Stomach (tissue), 9 donors: ENCODE measurements around the gene SH3RF2. TPM values are rescaled to one million over a fixed set of nuclear protein-coding genes. Genes with fewer than 3 reads are reported as not detected.

Experiments used
- DNase-seq, 2 donors: peaks; one replicate each; pipeline versions ENCODE4 v3.0.0 to v3.0.0-alpha.2; 2013 to 2019
- H3K27ac ChIP-seq, 5 donors: fragments of 200-600 bp in 4 of 5; sonication (generic) in 4 of 5; one replicate each; pipeline ENCODE4 v1.5.1; 2013 to 2019; ENCODE audit warnings: mild to moderate bottlenecking in 1 of 5, moderate library complexity in 1 of 5
- H3K27me3 ChIP-seq, 3 donors: fragments of 200-600 bp; sonication (generic); one replicate each; pipeline ENCODE4 v1.5.1; 2017 to 2019; ENCODE audit warnings: mixed run types in 1 of 3
- H3K36me3 ChIP-seq, 4 donors: fragments of 200-600 bp; sonication (generic); 1 replicate in 3 of 4; 2 replicates in 1 of 4; pipeline ENCODE4 v1.5.1; 2016 to 2019
- H3K4me1 ChIP-seq, 4 donors: fragments of 200-600 bp; sonication (generic); one replicate each; pipeline ENCODE4 v1.5.1; 2016 to 2019
- H3K4me3 ChIP-seq, 4 donors: fragments of 200-600 bp; sonication (generic) in 3 of 4; one replicate each; pipeline ENCODE4 v1.5.1; 2016 to 2019; ENCODE audit warnings: mild to moderate bottlenecking in 1 of 4
- H3K9me3 ChIP-seq, 4 donors: fragments of 200-600 bp; sonication (generic); one replicate each; pipeline ENCODE4 v1.5.1; 2016 to 2019
- CTCF ChIP-seq, 7 experiments: fragments of 450-650 bp in 4 of 7; fragments of 200-600 bp in 3 of 7; sonication (generic) in 3 of 7; IDR thresholded peaks; one replicate each; pipeline ENCODE4 v1.5.1; 2016 to 2019; ENCODE audit warnings: antibody characterized with exemption in 7 of 7, control low read depth in 2 of 7, mild to moderate bottlenecking in 1 of 7
- EP300 ChIP-seq: sonication (generic); formaldehyde crosslinking; IDR thresholded peaks from one replicate; pipeline ENCODE4 v1.6.1; 2017; ENCODE audit warnings: antibody characterized with exemption
- POLR2A ChIP-seq, 4 donors: fragments of 450-650 bp; IDR thresholded peaks; one replicate each; pipeline ENCODE4 v1.6.1; 2016; ENCODE audit warnings: antibody characterized with exemption in 4 of 4, control low read depth in 2 of 4, mild to moderate bottlenecking in 1 of 4, moderate library complexity in 1 of 4
- POLR2AphosphoS5 ChIP-seq, 3 donors: sonication (generic); formaldehyde crosslinking; IDR thresholded peaks; one replicate each; pipeline ENCODE4 v1.6.1; 2016; ENCODE audit warnings: antibody characterized with exemption in 3 of 3
- WGBS, 5 donors: extraction: QIAGEN DNeasy Blood & Tissue Kit in 3 of 5; methylation state at CpG; one replicate each; pipeline versions ENCODE4 v1.1.5 to v1.1.7; 2013 to 2018; 5-methylcytosine and 5-hydroxymethylcytosine counted together
- intact Hi-C: fragments of 100-400 bp; cut with DNase I; formaldehyde crosslinking; loops from one replicate; pipeline ENCODE4 v1.15.1; 2023; ENCODE audit warnings: low total_unique reads
- polyA plus RNA-seq, 3 donors: library from polyadenylated mRNA; stranded (reverse); fragments of 200-250 nt; gene quantifications; one replicate each; pipeline ENCODE4 v1.2.3, GENCODE V29; 2013
- total RNA-seq, 5 donors: library from RNA; depleted of rRNA; stranded (reverse); fragments of >200 nt; gene quantifications; one replicate each; pipeline versions ENCODE4 v1.1.0 to v1.2.3, GENCODE V29; 2014 to 2016
- donor health status: healthy with polysubstance abuse.
- donor health status: Bipolar disorder and iron deficiency.
- donor health status: healthy.

Gene SH3RF2
- total and polyA plus RNA-seq, 8 donors: 20.8 to 62.0 (median 40.7) TPM

- H3K4me1 ChIP-seq: peaks cover 0 to 25% (median 9%) of the 10 kb centered on the region in 4 donors
- H3K9me3 ChIP-seq: no peaks in the 10 kb centered on the region
- intact Hi-C loops: no loop called here
- DNase-seq: no peak
- H3K27ac ChIP-seq: peak overlapping the region in 1 of 5 donors; percentile 26
- H3K4me3 ChIP-seq: no peak overlapping the region
- TF ChIP-seq POLR2A (IDR thresholded peaks at IDR 0.05): no peak
- no peak for TF ChIP-seq EP300
- TF ChIP-seq POLR2AphosphoS5 (IDR thresholded peaks at IDR 0.05): no peak
- TF ChIP-seq CTCF (IDR thresholded peaks at IDR 0.05): no peak
- H3K36me3 ChIP-seq: no peaks in the 10 kb centered on the region
- 52 to 63% (median 59%) methylated on average over 4 of the region's 4 CpGs for WGBS, 5 donors
- H3K27me3 ChIP-seq: no peaks in the 10 kb centered on the region
Measured at GRCh38 chr5:145965804-145966203, 29.4 kb downstream of the SH3RF2 start.

- intact Hi-C loops: no loop called here
- no peaks in the 10 kb centered on the region for H3K9me3 ChIP-seq
- no peak overlapping the region for H3K4me3 ChIP-seq
- 77 to 90% (median 89%) methylated on average over 2 of the region's 2 CpGs for WGBS, 5 donors
- TF ChIP-seq EP300 (no peak), CTCF (IDR thresholded peaks at IDR 0.05) (no peak), POLR2AphosphoS5 (IDR thresholded peaks at IDR 0.05) (no peak), POLR2A (IDR thresholded peaks at IDR 0.05) (no peak)
- H3K27ac ChIP-seq: no peak overlapping the region
- no peaks in the 10 kb centered on the region for H3K36me3 ChIP-seq
- H3K4me1 ChIP-seq: peaks cover 0 to 17% (median 5%) of the 10 kb centered on the region in 4 donors
- no peak for DNase-seq
- no peaks in the 10 kb centered on the region for H3K27me3 ChIP-seq
Measured at GRCh38 chr5:145967296-145967695, 30.9 kb downstream of the SH3RF2 start.

- H3K27ac ChIP-seq: no peak overlapping the region
- 44 to 64% (median 49%) methylated on average over 4 of the region's 4 CpGs for WGBS, 5 donors
- no peak overlapping the region for H3K4me3 ChIP-seq
- peaks cover 0 to 4% (median 0%) of the 10 kb centered on the region in 4 donors for H3K9me3 ChIP-seq
- intact Hi-C loops: no loop called here
- no peak for DNase-seq
- H3K36me3 ChIP-seq: no peaks in the 10 kb centered on the region
- TF ChIP-seq POLR2AphosphoS5 (IDR thresholded peaks at IDR 0.05) (no peak), CTCF (IDR thresholded peaks at IDR 0.05) (no peak), POLR2A (IDR thresholded peaks at IDR 0.05) (no peak), EP300 (no peak)
- peaks cover 0 to 17% (median 5%) of the 10 kb centered on the region in 4 donors for H3K4me1 ChIP-seq
- H3K27me3 ChIP-seq: no peaks in the 10 kb centered on the region
Measured at GRCh38 chr5:145968970-145969713, 32.8 kb downstream of the SH3RF2 start.

- no peak overlapping the region for H3K27ac ChIP-seq
- intact Hi-C loops: no loop called here
Measured at GRCh38 chr5:145969714-145970092, 33.3 kb downstream of the SH3RF2 start.

More at GRCh38 chr5:145969714-145970092, 33.3 kb downstream of the SH3RF2 start:
- DNase-seq: no peak
- H3K9me3 ChIP-seq: peaks cover 0 to 4% (median 0%) of the 10 kb centered on the region in 4 donors
- TF ChIP-seq CTCF (IDR thresholded peaks at IDR 0.05) (no peak), EP300 (no peak), POLR2A (IDR thresholded peaks at IDR 0.05) (no peak), POLR2AphosphoS5 (IDR thresholded peaks at IDR 0.05) (no peak)
- peaks cover 0 to 17% (median 5%) of the 10 kb centered on the region in 4 donors for H3K4me1 ChIP-seq
- H3K36me3 ChIP-seq: no peaks in the 10 kb centered on the region
- 93 to 98% (median 97%) methylated on average over 2 of the region's 2 CpGs for WGBS, 5 donors
- H3K4me3 ChIP-seq: no peak overlapping the region
- no peaks in the 10 kb centered on the region for H3K27me3 ChIP-seq
